ENCODE measurements around the gene TMEM273. TPM values are rescaled to one million over a fixed set of nuclear protein-coding genes. Genes with fewer than 3 reads are reported as not detected.

TMEM273 gene
- total and polyA plus RNA-seq, 9 donors = 1.5 to 25.2 (median 5.0) TPM

DNA sequence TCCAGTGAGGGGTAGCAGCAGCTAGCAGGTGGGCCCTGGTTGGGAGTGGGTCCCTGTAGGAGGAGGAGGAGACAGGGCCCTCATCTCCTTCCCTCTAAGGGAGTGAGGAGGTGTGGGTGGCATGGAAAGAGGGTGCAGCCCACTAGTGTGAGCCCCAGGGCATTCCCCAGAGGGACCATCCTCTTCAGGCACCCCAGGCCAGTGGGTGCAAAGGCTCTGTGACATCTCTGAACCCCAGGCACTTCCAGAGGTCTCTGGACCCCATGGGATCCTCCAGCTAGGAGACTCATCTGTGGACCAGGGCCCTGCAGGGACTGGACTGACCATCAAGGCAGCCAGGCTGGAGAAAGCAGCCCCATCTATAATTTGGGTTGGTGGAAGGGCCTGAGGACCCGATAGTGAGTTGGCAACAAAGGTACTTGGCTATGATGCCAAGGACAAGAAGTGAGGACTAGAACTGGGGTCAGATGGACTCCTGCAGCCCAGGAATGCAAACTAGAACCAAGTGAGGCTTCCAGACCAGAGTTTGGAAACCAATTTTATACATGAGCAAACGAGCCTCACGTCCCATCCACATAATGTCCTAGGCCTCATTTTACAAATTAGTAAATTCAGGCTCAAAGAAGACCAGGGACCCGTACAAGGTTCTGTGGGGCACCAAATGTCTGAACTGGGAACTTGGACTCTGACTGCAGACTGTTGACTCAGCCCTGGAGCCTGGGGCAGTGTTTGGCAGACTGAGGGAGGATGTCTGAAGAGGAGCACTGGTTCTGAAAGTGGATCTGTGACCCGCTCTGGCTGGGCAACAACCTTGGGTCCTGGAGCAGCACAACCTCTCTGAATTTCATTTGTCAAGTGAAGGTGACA lies 71.4 kb downstream of the TMEM273 start:
- H3K4me1 ChIP-seq (ENCODE audit: insufficient read depth) = peaks cover 14% of the 10 kb centered on the region
- intact Hi-C loops (cut with DNase I) = loop anchor here in 2 of 4 donors (5.0 to 10.0 kb wide), 2 partner anchors 34 to 102 kb away; no protein-coding TSS in a partner anchor
- H3K27ac ChIP-seq = peak overlapping the region; percentile 17 to 43
- H3K4me3 ChIP-seq = no peak overlapping the region
- DNase-seq = no peak
- TF ChIP-seq POLR2A (IDR thresholded peaks at IDR 0.05) (no peak), EP300 (IDR thresholded peaks at IDR 0.05) (no peak)
- TF ChIP-seq, protein P1, sequence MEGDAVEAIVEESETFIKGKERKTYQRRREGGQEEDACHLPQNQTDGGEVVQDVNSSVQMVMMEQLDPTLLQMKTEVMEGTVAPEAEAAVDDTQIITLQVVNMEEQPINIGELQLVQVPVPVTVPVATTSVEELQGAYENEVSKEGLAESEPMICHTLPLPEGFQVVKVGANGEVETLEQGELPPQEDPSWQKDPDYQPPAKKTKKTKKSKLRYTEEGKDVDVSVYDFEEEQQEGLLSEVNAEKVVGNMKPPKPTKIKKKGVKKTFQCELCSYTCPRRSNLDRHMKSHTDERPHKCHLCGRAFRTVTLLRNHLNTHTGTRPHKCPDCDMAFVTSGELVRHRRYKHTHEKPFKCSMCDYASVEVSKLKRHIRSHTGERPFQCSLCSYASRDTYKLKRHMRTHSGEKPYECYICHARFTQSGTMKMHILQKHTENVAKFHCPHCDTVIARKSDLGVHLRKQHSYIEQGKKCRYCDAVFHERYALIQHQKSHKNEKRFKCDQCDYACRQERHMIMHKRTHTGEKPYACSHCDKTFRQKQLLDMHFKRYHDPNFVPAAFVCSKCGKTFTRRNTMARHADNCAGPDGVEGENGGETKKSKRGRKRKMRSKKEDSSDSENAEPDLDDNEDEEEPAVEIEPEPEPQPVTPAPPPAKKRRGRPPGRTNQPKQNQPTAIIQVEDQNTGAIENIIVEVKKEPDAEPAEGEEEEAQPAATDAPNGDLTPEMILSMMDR (IDR thresholded peaks at IDR 0.05) = no peak
- no peaks in the 10 kb centered on the region for H3K27me3 ChIP-seq
- H3K9me3 ChIP-seq = no peaks in the 10 kb centered on the region
- no peaks in the 10 kb centered on the region for H3K36me3 ChIP-seq
- WGBS, 3 donors = 68 to 69% (median 69%) methylated on average over 5 of the region's 5 CpGs

DNA sequence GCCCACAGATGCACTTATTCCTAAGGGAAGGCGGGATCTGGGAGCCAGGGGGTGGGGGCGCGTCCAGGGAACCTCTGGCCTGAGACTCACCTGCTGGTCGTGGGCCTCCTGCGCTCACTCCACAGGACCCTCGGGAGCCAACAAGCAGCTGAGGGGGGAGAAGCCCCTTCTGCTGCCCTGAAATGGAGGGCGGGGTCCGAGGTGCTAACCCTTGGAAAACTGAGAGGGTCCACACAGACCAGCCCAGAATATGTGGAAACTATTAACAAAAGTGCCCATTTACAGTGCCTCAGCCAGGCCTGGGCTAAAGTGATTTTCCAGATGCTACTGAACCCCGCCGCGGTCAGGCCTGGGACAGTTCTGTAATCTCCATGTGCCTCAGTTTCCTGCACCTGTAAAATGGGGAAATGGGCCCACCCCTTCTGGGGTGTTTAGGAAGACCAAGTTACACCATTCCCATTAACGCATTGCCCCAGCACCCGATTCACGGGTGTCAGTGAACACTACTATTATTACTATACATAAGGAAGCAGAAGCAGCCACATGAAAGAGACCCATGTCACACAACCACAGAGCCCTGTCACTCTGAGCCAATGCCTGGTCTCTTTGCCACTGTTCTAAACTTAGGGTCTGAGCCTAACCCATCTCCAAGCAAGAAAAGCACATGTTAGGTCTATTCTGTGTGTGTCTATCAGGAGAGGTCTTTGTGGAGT lies 72.2 kb downstream of the TMEM273 start:
- Histone ChIP-seq H3K4me1 (ENCODE audit: insufficient read depth) (peaks cover 22% of the 10 kb centered on the region), H3K27me3 (no peaks in the 10 kb centered on the region), H3K4me3 (peak overlapping the region; percentile 66), H3K36me3 (no peaks in the 10 kb centered on the region), H3K27ac (peak overlapping the region; percentile 43 to 64), H3K9me3 (no peaks in the 10 kb centered on the region)
- intact Hi-C loops (cut with DNase I) = loop anchor here in 2 of 4 donors (5.0 to 10.0 kb wide), 2 partner anchors 34 to 101 kb away; no protein-coding TSS in a partner anchor
- WGBS, 3 donors = 66 to 80% (median 71%) methylated on average over 14 of the region's 14 CpGs
- peak in 1 of 5 donors; percentile 51 for DNase-seq
- TF ChIP-seq POLR2A (IDR thresholded peaks at IDR 0.05) (no peak), EP300 (IDR thresholded peaks at IDR 0.05) (no peak)
- TF ChIP-seq, protein P1 (IDR thresholded peaks at IDR 0.05) = no peak

DNA sequence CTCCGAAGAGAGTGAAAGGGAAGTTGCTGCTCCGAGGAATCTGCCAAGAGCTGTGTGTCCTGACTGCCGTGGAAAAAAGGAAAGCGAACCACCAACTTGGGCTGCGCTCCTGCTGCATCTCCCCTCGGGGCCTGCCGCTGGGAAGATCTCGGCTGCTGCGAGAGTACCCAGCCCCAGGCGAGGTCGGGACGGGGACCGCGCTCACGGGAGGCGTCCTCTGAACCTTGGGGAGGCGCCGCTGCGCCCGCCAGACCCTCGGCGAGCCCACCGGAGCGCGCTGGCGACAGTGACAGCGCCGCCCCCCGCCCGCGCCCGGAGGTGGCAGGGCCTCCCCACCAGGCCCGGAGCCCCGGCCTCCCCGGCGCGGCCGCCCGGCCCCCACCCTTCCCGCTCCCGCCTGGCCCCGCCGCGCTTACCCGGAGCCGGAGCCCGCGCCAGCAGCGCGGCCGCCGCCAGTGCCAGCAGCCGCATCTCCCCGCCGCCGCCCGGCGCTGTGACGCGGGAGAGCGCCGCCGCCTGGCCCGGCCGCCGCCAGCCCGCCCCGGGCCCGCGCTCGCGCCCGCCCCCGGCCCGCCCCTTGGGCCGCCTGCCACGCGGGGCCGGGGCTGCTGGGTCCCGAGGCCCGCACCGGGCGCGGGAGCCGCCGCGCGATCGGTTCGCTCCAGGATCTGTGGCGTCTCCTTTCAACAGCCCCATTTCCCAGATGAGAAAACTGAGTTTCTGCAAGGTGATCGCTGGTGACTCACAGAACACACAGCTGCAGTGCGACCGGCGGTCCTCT lies 73.0 kb downstream of the TMEM273 start, which contains the start of gene VSTM4:
Gene VSTM4, minus strand, starts transcription at position 508 of the 781 bp plus-strand sequence. Its CDS starts 37 bp downstream, at position 471.
- Histone ChIP-seq H3K9me3 (no peaks in the 10 kb centered on the region), H3K4me3 (peak within 1 kb of the TSS; percentile 66), H3K27ac (peak within 1 kb of the TSS; percentile 89 to 90), H3K27me3 (no peaks in the 10 kb centered on the region), H3K4me1 (ENCODE audit: insufficient read depth) (peaks cover 27% of the 10 kb centered on the region), H3K36me3 (no peaks in the 10 kb centered on the region)
- peak; percentile 56 to 81 (median 74) for DNase-seq
- intact Hi-C loops (cut with DNase I) = loop anchor here in 2 of 4 donors (5.0 to 10.0 kb wide), 2 partner anchors 33 to 100 kb away; no protein-coding TSS in a partner anchor
- TF ChIP-seq POLR2A (IDR thresholded peaks at IDR 0.05) = no peak
- TF ChIP-seq, protein P1 (IDR thresholded peaks at IDR 0.05) = peak in 1 of 3 donors; percentile 15
- no peak for TF ChIP-seq EP300 (IDR thresholded peaks at IDR 0.05)
- 0 to 2% (median 1%) methylated on average over 12 to 94 of the region's 95 CpGs for WGBS, 3 donors

DNA sequence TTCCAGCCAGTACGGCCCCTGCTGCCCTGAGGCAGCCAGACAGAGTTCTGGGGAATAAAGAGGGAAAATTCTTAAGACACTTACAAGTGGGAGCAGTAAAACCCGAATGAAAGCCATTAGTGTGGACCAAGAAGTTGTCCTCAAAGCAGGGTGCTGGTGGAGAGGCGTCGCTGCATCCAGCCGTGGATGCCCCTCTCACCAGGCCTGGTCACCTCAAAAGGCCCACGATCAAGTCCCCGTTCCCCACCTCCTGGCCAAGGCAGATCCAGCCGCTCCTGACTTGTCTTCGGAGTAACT lies 73.5 kb downstream of the TMEM273 start:
- TF ChIP-seq EP300 (IDR thresholded peaks at IDR 0.05) = no peak
- TF ChIP-seq POLR2A (IDR thresholded peaks at IDR 0.05) = no peak
- TF ChIP-seq, protein P1 (IDR thresholded peaks at IDR 0.05) = no peak
- no peak for DNase-seq
- Histone ChIP-seq H3K36me3 (no peaks in the 10 kb centered on the region), H3K27ac (peak overlapping the region; percentile 89 to 90), H3K27me3 (no peaks in the 10 kb centered on the region), H3K4me1 (ENCODE audit: insufficient read depth) (peaks cover 32% of the 10 kb centered on the region), H3K9me3 (no peaks in the 10 kb centered on the region), H3K4me3 (peak overlapping the region; percentile 66)
- intact Hi-C loops (cut with DNase I) = loop anchor here in 2 of 4 donors (5.0 to 10.0 kb wide), 2 partner anchors 32 to 100 kb away; no protein-coding TSS in a partner anchor
- 0 to 7% (median 5%) methylated on average over 9 of the region's 9 CpGs for WGBS, 3 donors

All from ovary (tissue), 9 donors.